Loucy (cell line): ENCODE measurements around the gene SGMS2.

Experiments
- CTCF ChIP-seq: fragments of 200-600 bp; sonication (generic); conservative IDR thresholded peaks from 2 replicates; pipeline ENCODE4 v1.5.1; 2014; ENCODE audit warnings: mild to moderate bottlenecking, antibody characterized with exemption, low read length
- EZH2phosphoT487 ChIP-seq: fragments of 200-600 bp; IDR thresholded peaks from 2 replicates; pipeline ENCODE4 v1.6.1; 2018; ENCODE audit warnings: antibody characterized with exemption, mild to moderate bottlenecking, moderate library complexity, borderline replicate concordance

GRCh38 chr4:107780665-107781064, 44.1 kb upstream of the SGMS2 start:
- TF ChIP-seq CTCF: no peak
- TF ChIP-seq EZH2phosphoT487: no peak
